ENCODE results near the gene DSN1.

DNA sequence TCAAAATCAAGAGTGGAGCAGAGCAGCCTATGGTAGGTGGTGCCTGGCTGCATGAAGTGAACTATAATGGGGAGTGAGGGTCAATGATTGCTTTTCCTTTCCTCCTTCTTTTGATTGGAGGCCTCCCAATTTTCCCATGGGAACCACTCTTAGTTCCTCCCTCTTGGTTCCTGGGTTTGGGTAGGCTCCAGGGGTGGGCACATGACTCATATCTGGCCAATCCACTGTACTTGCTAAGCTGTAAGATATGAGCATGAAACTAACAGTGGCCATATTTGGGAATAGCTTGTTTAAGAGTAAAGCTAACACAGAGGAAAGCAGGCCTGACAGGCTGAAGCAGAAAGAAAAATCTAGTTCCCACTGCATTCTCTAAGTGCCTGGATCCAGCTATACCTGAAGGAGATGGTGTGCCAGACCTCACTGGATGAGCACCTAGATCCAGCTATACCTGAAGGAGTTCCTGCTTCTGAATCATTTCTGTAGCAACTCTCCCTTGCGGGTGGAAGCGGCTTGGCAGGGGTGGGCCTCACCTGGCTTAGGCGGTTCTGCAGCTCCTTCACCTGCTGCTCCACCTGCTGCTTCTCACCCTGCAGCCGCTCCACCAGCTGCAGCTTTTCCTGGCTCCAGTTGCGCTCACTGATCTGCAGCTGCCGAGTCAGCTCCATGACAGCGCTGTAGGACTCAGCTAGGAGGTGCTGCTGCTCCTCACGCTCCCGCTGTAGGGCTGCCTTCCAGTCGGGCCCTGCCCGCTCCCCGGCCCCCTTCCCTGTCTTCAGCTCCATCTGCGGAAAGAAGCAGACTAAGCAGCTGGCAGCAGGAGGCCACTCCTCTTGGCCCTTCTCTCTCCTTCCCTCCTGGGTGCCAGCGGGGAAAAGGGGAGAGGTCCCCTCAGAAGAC, 29.0 kb upstream of the DSN1 start:
- TF ChIP-seq POLR2A (IDR thresholded peaks at IDR 0.05) (no peak), POLR2AphosphoS5 (IDR thresholded peaks at IDR 0.05; ENCODE audit: insufficient read depth in 1 of 2, low read depth in 1 of 2) (no peak)
- TF ChIP-seq, protein P1, sequence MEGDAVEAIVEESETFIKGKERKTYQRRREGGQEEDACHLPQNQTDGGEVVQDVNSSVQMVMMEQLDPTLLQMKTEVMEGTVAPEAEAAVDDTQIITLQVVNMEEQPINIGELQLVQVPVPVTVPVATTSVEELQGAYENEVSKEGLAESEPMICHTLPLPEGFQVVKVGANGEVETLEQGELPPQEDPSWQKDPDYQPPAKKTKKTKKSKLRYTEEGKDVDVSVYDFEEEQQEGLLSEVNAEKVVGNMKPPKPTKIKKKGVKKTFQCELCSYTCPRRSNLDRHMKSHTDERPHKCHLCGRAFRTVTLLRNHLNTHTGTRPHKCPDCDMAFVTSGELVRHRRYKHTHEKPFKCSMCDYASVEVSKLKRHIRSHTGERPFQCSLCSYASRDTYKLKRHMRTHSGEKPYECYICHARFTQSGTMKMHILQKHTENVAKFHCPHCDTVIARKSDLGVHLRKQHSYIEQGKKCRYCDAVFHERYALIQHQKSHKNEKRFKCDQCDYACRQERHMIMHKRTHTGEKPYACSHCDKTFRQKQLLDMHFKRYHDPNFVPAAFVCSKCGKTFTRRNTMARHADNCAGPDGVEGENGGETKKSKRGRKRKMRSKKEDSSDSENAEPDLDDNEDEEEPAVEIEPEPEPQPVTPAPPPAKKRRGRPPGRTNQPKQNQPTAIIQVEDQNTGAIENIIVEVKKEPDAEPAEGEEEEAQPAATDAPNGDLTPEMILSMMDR (IDR thresholded peaks at IDR 0.05): no peak

All from vagina (tissue), 2 donors.